Endothelial cell (in vitro differentiated cells): ENCODE results near the gene KAT2A. TPM values are rescaled to one million over a fixed set of nuclear protein-coding genes. Genes with fewer than 3 reads are reported as not detected.

ENCODE experiments used
- DNase-seq: peaks from one replicate; pipeline ENCODE4 v3.0.0; 2021; ENCODE audit warnings: low spot score
- H3K27ac Mint-ChIP-seq: one replicate; pipeline ENCODE4 v1.8.0; 2021; ENCODE audit warnings: mixed read lengths, inconsistent platforms; ENCODE audit not compliant: unreplicated experiment
- H3K27me3 Mint-ChIP-seq: one replicate; pipeline ENCODE4 v1.8.0; 2021; ENCODE audit warnings: mild to moderate bottlenecking, moderate library complexity, mixed read lengths, inconsistent platforms; ENCODE audit not compliant: unreplicated experiment
- H3K36me3 Mint-ChIP-seq: one replicate; pipeline ENCODE4 v1.8.0; 2021; ENCODE audit warnings: mild to moderate bottlenecking, low read depth, mixed read lengths, inconsistent platforms; ENCODE audit not compliant: unreplicated experiment
- H3K4me1 Mint-ChIP-seq: one replicate; pipeline ENCODE4 v1.8.0; 2021; ENCODE audit warnings: mild to moderate bottlenecking, mixed read lengths, inconsistent platforms; ENCODE audit not compliant: unreplicated experiment
- H3K4me3 Mint-ChIP-seq: one replicate; pipeline ENCODE4 v1.8.0; 2021; ENCODE audit warnings: mild to moderate bottlenecking, mixed read lengths, inconsistent platforms; ENCODE audit not compliant: unreplicated experiment
- H3K9me3 Mint-ChIP-seq: one replicate; pipeline ENCODE4 v1.8.0; 2021; ENCODE audit warnings: mixed read lengths, inconsistent platforms; ENCODE audit not compliant: unreplicated experiment
- total RNA-seq: library from RNA; stranded (reverse); fragmentation: NEBNext Ultra II Directional; extraction: Animal tissue kit (Norgen Biotek cat#: 25700); gene quantifications from one replicate; pipeline ENCODE4 v1.2.1, GENCODE V29; 2021; ENCODE audit not compliant: unreplicated experiment
- TF ChIP-seq, protein P1 (sequence below): fragments of 200-600 bp; sonication (generic); IDR thresholded peaks from one replicate; pipeline ENCODE4 v1.5.0; 2021; ENCODE audit warnings: antibody characterized with exemption; ENCODE audit not compliant: unreplicated experiment

Gene KAT2A
- total RNA-seq, 1 donor from 2014 or later, result 22.8 TPM

- no peaks in the 10 kb centered on the region for H3K9me3 Mint-ChIP-seq
- no peak for DNase-seq
- no peak overlapping the region for H3K4me3 Mint-ChIP-seq
- TF ChIP-seq, protein P1, sequence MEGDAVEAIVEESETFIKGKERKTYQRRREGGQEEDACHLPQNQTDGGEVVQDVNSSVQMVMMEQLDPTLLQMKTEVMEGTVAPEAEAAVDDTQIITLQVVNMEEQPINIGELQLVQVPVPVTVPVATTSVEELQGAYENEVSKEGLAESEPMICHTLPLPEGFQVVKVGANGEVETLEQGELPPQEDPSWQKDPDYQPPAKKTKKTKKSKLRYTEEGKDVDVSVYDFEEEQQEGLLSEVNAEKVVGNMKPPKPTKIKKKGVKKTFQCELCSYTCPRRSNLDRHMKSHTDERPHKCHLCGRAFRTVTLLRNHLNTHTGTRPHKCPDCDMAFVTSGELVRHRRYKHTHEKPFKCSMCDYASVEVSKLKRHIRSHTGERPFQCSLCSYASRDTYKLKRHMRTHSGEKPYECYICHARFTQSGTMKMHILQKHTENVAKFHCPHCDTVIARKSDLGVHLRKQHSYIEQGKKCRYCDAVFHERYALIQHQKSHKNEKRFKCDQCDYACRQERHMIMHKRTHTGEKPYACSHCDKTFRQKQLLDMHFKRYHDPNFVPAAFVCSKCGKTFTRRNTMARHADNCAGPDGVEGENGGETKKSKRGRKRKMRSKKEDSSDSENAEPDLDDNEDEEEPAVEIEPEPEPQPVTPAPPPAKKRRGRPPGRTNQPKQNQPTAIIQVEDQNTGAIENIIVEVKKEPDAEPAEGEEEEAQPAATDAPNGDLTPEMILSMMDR, result no peak
- H3K27ac Mint-ChIP-seq, result no peak overlapping the region
- H3K36me3 Mint-ChIP-seq, result no peaks in the 10 kb centered on the region
- H3K4me1 Mint-ChIP-seq, result peaks cover 9% of the 10 kb centered on the region
- peaks cover 13% of the 10 kb centered on the region for H3K27me3 Mint-ChIP-seq
Measured at GRCh38 chr17:42165751-42166150, 44.6 kb upstream of the KAT2A start.

GRCh38 chr17:42163696-42164407 lies 42.7 kb upstream of the KAT2A start:
- H3K4me1 Mint-ChIP-seq, result peaks cover 9% of the 10 kb centered on the region
- TF ChIP-seq, protein P1, result no peak
- H3K36me3 Mint-ChIP-seq, result no peaks in the 10 kb centered on the region
- H3K27ac Mint-ChIP-seq, result no peak overlapping the region
- H3K9me3 Mint-ChIP-seq, result no peaks in the 10 kb centered on the region
- no peak overlapping the region for H3K4me3 Mint-ChIP-seq
- H3K27me3 Mint-ChIP-seq, result peaks cover 13% of the 10 kb centered on the region
- DNase-seq, result no peak

DNA sequence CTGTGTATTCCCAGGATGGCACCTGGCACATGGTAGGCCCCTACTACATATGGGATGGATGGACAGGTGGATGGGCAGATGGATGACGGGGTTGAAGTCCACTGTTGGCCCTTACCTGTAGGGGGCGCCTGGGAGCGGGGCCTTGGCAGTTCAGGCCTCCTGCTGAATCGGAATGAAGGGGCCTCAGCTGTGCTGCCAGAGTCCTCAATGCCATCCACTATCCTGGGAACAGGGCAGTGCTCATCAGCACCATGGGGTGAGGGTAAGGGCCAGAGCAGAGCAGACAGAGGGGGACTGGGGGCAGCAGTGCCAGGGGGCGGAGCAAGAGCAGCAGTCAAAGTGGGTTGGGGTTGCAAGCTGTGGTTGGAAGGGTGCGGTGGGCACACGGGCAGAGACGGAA lies 41.9 kb upstream of the KAT2A start:
- Mint-ChIP-seq H3K9me3 (no peaks in the 10 kb centered on the region), H3K27me3 (peaks cover 11% of the 10 kb centered on the region), H3K4me1 (peaks cover 9% of the 10 kb centered on the region), H3K4me3 (no peak overlapping the region), H3K27ac (no peak overlapping the region), H3K36me3 (no peaks in the 10 kb centered on the region)
- peak; percentile 67 for DNase-seq
- TF ChIP-seq, protein P1, result peak; percentile 67

DNA sequence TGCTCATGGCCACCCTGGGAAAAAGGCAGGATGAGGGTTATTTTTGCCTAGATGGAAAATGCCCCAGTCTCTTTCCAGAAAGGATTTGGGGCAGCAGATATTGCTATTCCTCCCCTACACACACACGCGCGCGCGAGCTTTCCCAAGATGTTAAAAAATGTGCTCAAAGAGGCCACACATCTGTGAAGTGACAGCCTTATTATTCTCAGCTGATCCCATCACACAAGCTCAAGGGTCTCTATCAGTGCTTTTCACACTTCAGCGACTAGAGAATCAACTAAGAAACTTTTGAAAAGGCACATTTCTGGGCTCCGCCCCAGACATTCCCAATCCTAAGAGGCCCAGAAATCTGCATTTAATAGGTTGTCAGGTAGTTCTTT lies 39.4 kb upstream of the KAT2A start:
- no peak for DNase-seq
- H3K4me3 Mint-ChIP-seq, result no peak overlapping the region
- no peaks in the 10 kb centered on the region for H3K9me3 Mint-ChIP-seq
- peaks cover 8% of the 10 kb centered on the region for H3K27me3 Mint-ChIP-seq
- H3K4me1 Mint-ChIP-seq, result peaks cover 14% of the 10 kb centered on the region
- TF ChIP-seq, protein P1, result no peak
- H3K36me3 Mint-ChIP-seq, result no peaks in the 10 kb centered on the region
- H3K27ac Mint-ChIP-seq, result no peak overlapping the region

GRCh38 chr17:42159796-42160530 lies 38.8 kb upstream of the KAT2A start:
- Mint-ChIP-seq H3K4me1 (peaks cover 17% of the 10 kb centered on the region), H3K36me3 (no peaks in the 10 kb centered on the region), H3K27me3 (peaks cover 7% of the 10 kb centered on the region), H3K27ac (no peak overlapping the region), H3K9me3 (no peaks in the 10 kb centered on the region), H3K4me3 (no peak overlapping the region)
- no peak for DNase-seq
- TF ChIP-seq, protein P1, result no peak
